Neuronal stem cell (in vitro differentiated cells): ENCODE results near the gene JPH2.

Experiments
- DNase-seq: peaks from one replicate; pipeline ENCODE4 v3.0.0-alpha.2; 2013; ENCODE audit warnings: low spot score
- H2AFZ ChIP-seq: one replicate; pipeline ENCODE4 v1.6.1; 2013; ENCODE audit warnings: mild to moderate bottlenecking, low read length, inconsistent platforms
- H2AK5ac ChIP-seq: 2 replicates; pipeline ENCODE4 v1.6.1; 2013; ENCODE audit warnings: low read depth, mild to moderate bottlenecking, inconsistent platforms, low read length, moderate library complexity, mixed read lengths
- H2BK120ac ChIP-seq: 2 replicates; pipeline ENCODE4 v1.6.1; 2013; ENCODE audit warnings: low read depth, mild to moderate bottlenecking, inconsistent platforms, low read length, moderate library complexity, mixed read lengths
- H2BK12ac ChIP-seq: one replicate; pipeline ENCODE4 v1.6.1; 2013; ENCODE audit warnings: low read length, inconsistent platforms
- H2BK15ac ChIP-seq: 2 replicates; pipeline ENCODE4 v1.6.1; 2013; ENCODE audit warnings: mild to moderate bottlenecking, low read length, inconsistent platforms, mixed read lengths
- H2BK5ac ChIP-seq: one replicate; pipeline ENCODE4 v1.6.1; 2013; ENCODE audit warnings: inconsistent platforms, mild to moderate bottlenecking, low read length, moderate library complexity
- H3K14ac ChIP-seq: one replicate; pipeline ENCODE4 v1.6.1; 2013; ENCODE audit warnings: low read length, inconsistent platforms
- H3K18ac ChIP-seq: 2 replicates; pipeline ENCODE4 v1.6.1; 2013; ENCODE audit warnings: low read length, inconsistent platforms
- H3K23ac ChIP-seq: 2 replicates; pipeline ENCODE4 v1.6.1; 2013; ENCODE audit warnings: low read depth, mild to moderate bottlenecking, mixed read lengths, low read length, inconsistent platforms; ENCODE audit not compliant: poor library complexity
- H3K27ac ChIP-seq: replicated peaks from 3 replicates; pipeline ENCODE4 v1.5.1; 2013; ENCODE audit warnings: low read length, inconsistent platforms
- H3K27me3 ChIP-seq, 3 experiments: 2 replicates each; pipeline ENCODE4 v1.6.1; 2013; ENCODE audit warnings: low read length in 3 of 3, mild to moderate bottlenecking in 2 of 3, inconsistent platforms in 1 of 3, low read depth in 1 of 3, mixed read lengths in 1 of 3, moderate library complexity in 1 of 3; ENCODE audit not compliant: control insufficient read depth in 3 of 3, insufficient read depth in 3 of 3
- H3K36me3 ChIP-seq, 2 donors: replicated peaks in 1 of 2; 2 replicates each; pipeline ENCODE4 v1.6.1; 2013; ENCODE audit warnings: low read length in 2 of 2; ENCODE audit not compliant: control insufficient read depth in 2 of 2, insufficient read depth in 2 of 2
- H3K4ac ChIP-seq: 2 replicates; pipeline ENCODE4 v1.6.1; 2013; ENCODE audit warnings: inconsistent platforms, mild to moderate bottlenecking, low read length, moderate library complexity
- H3K4me1 ChIP-seq, 2 donors: 1 replicate in 1 of 2; 2 replicates in 1 of 2; pipeline ENCODE4 v1.6.1; 2013; ENCODE audit warnings: low read length in 2 of 2, low read depth in 1 of 2; ENCODE audit not compliant: control insufficient read depth in 2 of 2, insufficient read depth in 1 of 2
- H3K4me2 ChIP-seq: one replicate; pipeline ENCODE4 v1.6.1; 2013; ENCODE audit warnings: mild to moderate bottlenecking, low read length, inconsistent platforms; ENCODE audit not compliant: insufficient read depth, poor library complexity, severe bottlenecking
- H3K4me3 ChIP-seq, 2 donors: 2 replicates each; pipeline ENCODE4 v1.5.1; 2013; ENCODE audit warnings: low read length in 2 of 2, mild to moderate bottlenecking in 2 of 2, inconsistent platforms in 1 of 2, moderate library complexity in 1 of 2
- H3K79me1 ChIP-seq: one replicate; pipeline ENCODE4 v1.6.1; 2013; ENCODE audit warnings: low read depth, mild to moderate bottlenecking, inconsistent platforms, low read length, moderate library complexity
- H3K9ac ChIP-seq: one replicate; pipeline ENCODE4 v1.6.1; 2013; ENCODE audit warnings: mild to moderate bottlenecking, low read depth, low read length, inconsistent platforms; ENCODE audit not compliant: poor library complexity
- H3K9me3 ChIP-seq, 2 donors: replicated peaks in 1 of 2; 2 replicates each; pipeline versions ENCODE3 to v1.6.1; 2013; ENCODE audit warnings: low read length in 2 of 2, mild to moderate bottlenecking in 2 of 2, inconsistent platforms in 1 of 2, low read depth in 1 of 2, mixed read lengths in 1 of 2, moderate library complexity in 1 of 2; ENCODE audit not compliant: control insufficient read depth in 2 of 2, insufficient read depth in 1 of 2
- H4K8ac ChIP-seq: one replicate; pipeline ENCODE4 v1.6.1; 2013; ENCODE audit warnings: low read depth, mild to moderate bottlenecking, inconsistent platforms, low read length, moderate library complexity
- H4K91ac ChIP-seq: one replicate; pipeline ENCODE4 v1.6.1; 2013; ENCODE audit warnings: low read length, low read depth, mild to moderate bottlenecking, inconsistent platforms; ENCODE audit not compliant: poor library complexity
- WGBS, 2 donors: extraction: QIAGEN DNeasy Blood & Tissue Kit; methylation state at CpG; one replicate each; pipeline ENCODE4 v1.1.7; 2013; ENCODE audit warnings: missing lambda C conversion rate in 2 of 2, mixed read lengths in 1 of 2; ENCODE audit not compliant: insufficient read length in 2 of 2, insufficient replicate concordance in 1 of 2; ENCODE audit errors: extremely low coverage in 2 of 2; 5-methylcytosine and 5-hydroxymethylcytosine counted together

JPH2 gene

GRCh38 chr20:44115181-44115580 is 71.8 kb downstream of the JPH2 start:
- H3K4me2 ChIP-seq, result no peak overlapping the region
- peak overlapping the region; percentile 59 for H3K18ac ChIP-seq
- H3K36me3 ChIP-seq, result no peaks in the 10 kb centered on the region
- H2BK120ac ChIP-seq, result no peak overlapping the region
- no peak for DNase-seq
- peaks cover 0 to 17% (median 0%) of the 10 kb centered on the region in 3 experiments for H3K27me3 ChIP-seq
- no peak overlapping the region for H2BK12ac ChIP-seq
- no peak overlapping the region for H2BK15ac ChIP-seq
- no peak overlapping the region for H3K14ac ChIP-seq
- H2AFZ ChIP-seq, result no peak overlapping the region
- H4K91ac ChIP-seq, result no peak overlapping the region
- peak overlapping the region; percentile 35 for H3K23ac ChIP-seq
- H3K4me1 ChIP-seq, result peaks cover 0 to 1% of the 10 kb centered on the region in 2 donors
- no peak overlapping the region for H3K4ac ChIP-seq
- no peak overlapping the region for H2BK5ac ChIP-seq
- H2AK5ac ChIP-seq, result peak overlapping the region; percentile 47
- no peak overlapping the region for H3K27ac ChIP-seq
- H3K9ac ChIP-seq, result no peak overlapping the region
- no peak overlapping the region for H4K8ac ChIP-seq
- no peaks in the 10 kb centered on the region for H3K9me3 ChIP-seq
- no CpG with 5 or more reads among the region's 7 CpGs for WGBS, 2 donors
- no peak overlapping the region for H3K4me3 ChIP-seq
- H3K79me1 ChIP-seq, result no peaks in the 10 kb centered on the region

- H2BK5ac ChIP-seq, result no peak overlapping the region
- no peak overlapping the region for H3K4me2 ChIP-seq
- H3K18ac ChIP-seq, result no peak overlapping the region
- H3K4me1 ChIP-seq, result peaks cover 0 to 1% of the 10 kb centered on the region in 2 donors
- H4K8ac ChIP-seq, result no peak overlapping the region
- no peak overlapping the region for H3K4me3 ChIP-seq
- H3K27me3 ChIP-seq, result peaks cover 0 to 17% (median 0%) of the 10 kb centered on the region in 3 experiments
- H3K9ac ChIP-seq, result no peak overlapping the region
- H3K14ac ChIP-seq, result no peak overlapping the region
- no peak overlapping the region for H2AFZ ChIP-seq
- WGBS, 2 donors, result no CpG with 5 or more reads among the region's 8 CpGs
- no peak overlapping the region for H2AK5ac ChIP-seq
- H2BK15ac ChIP-seq, result no peak overlapping the region
- no peak overlapping the region for H2BK120ac ChIP-seq
- H2BK12ac ChIP-seq, result no peak overlapping the region
- DNase-seq, result no peak
- no peaks in the 10 kb centered on the region for H3K79me1 ChIP-seq
- no peak overlapping the region for H3K4ac ChIP-seq
- H3K36me3 ChIP-seq, result no peaks in the 10 kb centered on the region
- H3K9me3 ChIP-seq, result no peaks in the 10 kb centered on the region
- H3K23ac ChIP-seq, result no peak overlapping the region
- no peak overlapping the region for H4K91ac ChIP-seq
- no peak overlapping the region for H3K27ac ChIP-seq
Measured at GRCh38 chr20:44113618-44114376, 73.2 kb downstream of the JPH2 start.

GRCh38 chr20:44112889-44113617 is 73.9 kb downstream of the JPH2 start:
- no peak overlapping the region for H2BK15ac ChIP-seq
- peaks cover 0 to 1% of the 10 kb centered on the region in 2 donors for H3K4me1 ChIP-seq
- no peak overlapping the region for H2BK5ac ChIP-seq
- no peak overlapping the region for H3K18ac ChIP-seq
- H2AK5ac ChIP-seq, result peak overlapping the region; percentile 32
- no peak overlapping the region for H3K27ac ChIP-seq
- H2BK12ac ChIP-seq, result no peak overlapping the region
- no peak overlapping the region for H2BK120ac ChIP-seq
- no peak overlapping the region for H3K9ac ChIP-seq
- H4K8ac ChIP-seq, result no peak overlapping the region
- no CpG with 5 or more reads among the region's 7 CpGs for WGBS, 2 donors
- H3K9me3 ChIP-seq, result no peaks in the 10 kb centered on the region
- H3K4ac ChIP-seq, result no peak overlapping the region
- DNase-seq, result no peak
- H2AFZ ChIP-seq, result no peak overlapping the region
- H3K23ac ChIP-seq, result no peak overlapping the region
- H3K36me3 ChIP-seq, result no peaks in the 10 kb centered on the region
- H3K79me1 ChIP-seq, result no peaks in the 10 kb centered on the region
- H3K27me3 ChIP-seq, result peaks cover 0 to 17% (median 0%) of the 10 kb centered on the region in 3 experiments
- no peak overlapping the region for H3K4me2 ChIP-seq
- H3K14ac ChIP-seq, result no peak overlapping the region
- H4K91ac ChIP-seq, result no peak overlapping the region
- no peak overlapping the region for H3K4me3 ChIP-seq

DNA sequence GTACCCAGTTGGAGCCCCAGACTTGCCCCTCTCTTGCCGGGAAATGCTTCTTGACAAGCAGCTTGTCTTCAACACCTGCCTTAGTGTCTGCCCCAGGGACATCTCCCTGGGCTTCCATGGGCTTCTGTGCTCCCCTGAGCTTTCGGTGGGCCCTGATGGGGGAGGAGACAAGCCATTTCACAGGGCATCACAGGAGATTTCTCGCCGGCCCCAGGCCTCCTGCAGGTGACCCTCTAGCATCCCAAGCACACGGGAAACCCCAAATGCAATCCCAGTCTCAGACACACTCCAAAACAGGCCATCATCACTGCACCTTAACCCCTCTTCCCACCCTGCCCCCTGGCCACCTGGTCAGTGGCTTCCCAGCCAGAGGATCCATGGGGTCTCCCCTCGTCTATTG is 74.5 kb downstream of the JPH2 start:
- H3K18ac ChIP-seq, result no peak overlapping the region
- no peak overlapping the region for H3K9ac ChIP-seq
- H3K27me3 ChIP-seq, result peaks cover 0 to 17% (median 0%) of the 10 kb centered on the region in 3 experiments
- H2AFZ ChIP-seq, result no peak overlapping the region
- no peak overlapping the region for H4K8ac ChIP-seq
- no peak overlapping the region for H2BK12ac ChIP-seq
- H3K23ac ChIP-seq, result no peak overlapping the region
- no peak overlapping the region for H3K27ac ChIP-seq
- H4K91ac ChIP-seq, result no peak overlapping the region
- no peak overlapping the region for H2BK15ac ChIP-seq
- H3K4me3 ChIP-seq, result no peak overlapping the region
- DNase-seq, result no peak
- H2BK120ac ChIP-seq, result no peak overlapping the region
- H2BK5ac ChIP-seq, result no peak overlapping the region
- no peak overlapping the region for H3K14ac ChIP-seq
- no peak overlapping the region for H3K4me2 ChIP-seq
- H3K9me3 ChIP-seq, result no peaks in the 10 kb centered on the region
- no CpG with 5 or more reads among the region's 6 CpGs for WGBS, 2 donors
- H2AK5ac ChIP-seq, result peak overlapping the region; percentile 32
- no peaks in the 10 kb centered on the region for H3K36me3 ChIP-seq
- H3K4ac ChIP-seq, result no peak overlapping the region
- no peaks in the 10 kb centered on the region for H3K79me1 ChIP-seq
- H3K4me1 ChIP-seq, result peaks cover 0 to 1% of the 10 kb centered on the region in 2 donors
